Bronchial epithelial cell (primary cell): Measurements from ENCODE around the gene MDGA2. TPM values are rescaled to one million over a fixed set of nuclear protein-coding genes. Genes with fewer than 3 reads are reported as not detected.
A peak's percentile ranks its signal among the peaks of the same experiment; 100 is the strongest.

ENCODE experiments used
- DNase-seq: peaks from one replicate; pipeline ENCODE4 v3.0.0-alpha.2; 2010; ENCODE audit warnings: low read depth
- FAIRE-seq: peaks from 2 replicates; lab custom pipeline; 2011; peaks lifted over from hg19 to GRCh38; lab: Jason Lieb, UNC
- H3K27me3 ChIP-seq: 2 replicates; pipeline ENCODE4 v1.5.1; 2011; ENCODE audit warnings: low read length; ENCODE audit not compliant: control insufficient read depth, insufficient read depth
- H3K36me3 ChIP-seq: 2 replicates; pipeline ENCODE4 v1.5.1; 2011; ENCODE audit warnings: low read length; ENCODE audit not compliant: control insufficient read depth, insufficient read depth
- H3K4me3 ChIP-seq: 2 replicates; pipeline ENCODE4 v1.5.1; 2011; ENCODE audit warnings: mild to moderate bottlenecking, low read depth, low read length, control low read depth
- total RNA-seq: library from RNA; depleted of rRNA; stranded (reverse); fragments of >200 nt; gene quantifications from 2 replicates; pipeline ENCODE4 v1.2.1, GENCODE V29; 2014
- TF ChIP-seq, protein P1 (sequence below): IDR thresholded peaks from 2 replicates; pipeline ENCODE4 v1.5.1; 2011; ENCODE audit warnings: mild to moderate bottlenecking, moderate library complexity, low read length, control low read depth, inconsistent platforms; ENCODE audit not compliant: insufficient read depth, severe bottlenecking

Gene MDGA2
- total RNA-seq, 1 donor from 2014 or later = not detected

DNA sequence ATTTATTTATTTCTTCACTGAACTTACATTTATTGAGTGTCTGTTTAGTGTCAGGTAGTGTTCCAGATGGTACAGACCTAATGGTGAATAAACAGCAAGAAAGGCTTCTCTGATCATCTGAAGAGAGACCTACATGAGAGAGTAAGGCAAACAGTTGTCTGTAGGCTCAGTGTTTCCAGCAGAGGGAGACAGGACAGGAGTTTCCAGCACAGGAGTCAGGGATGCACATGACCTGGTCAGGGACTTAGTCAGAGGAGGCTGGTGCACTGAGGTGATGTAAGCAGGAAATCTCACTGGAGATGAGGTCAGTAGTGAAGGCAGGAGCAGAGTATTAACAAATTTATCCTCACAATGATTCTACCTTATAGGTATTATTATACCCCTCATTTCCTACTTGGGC is 233.2 kb downstream of the MDGA2 start:
- DNase-seq = peak; percentile 58
- TF ChIP-seq, protein P1, sequence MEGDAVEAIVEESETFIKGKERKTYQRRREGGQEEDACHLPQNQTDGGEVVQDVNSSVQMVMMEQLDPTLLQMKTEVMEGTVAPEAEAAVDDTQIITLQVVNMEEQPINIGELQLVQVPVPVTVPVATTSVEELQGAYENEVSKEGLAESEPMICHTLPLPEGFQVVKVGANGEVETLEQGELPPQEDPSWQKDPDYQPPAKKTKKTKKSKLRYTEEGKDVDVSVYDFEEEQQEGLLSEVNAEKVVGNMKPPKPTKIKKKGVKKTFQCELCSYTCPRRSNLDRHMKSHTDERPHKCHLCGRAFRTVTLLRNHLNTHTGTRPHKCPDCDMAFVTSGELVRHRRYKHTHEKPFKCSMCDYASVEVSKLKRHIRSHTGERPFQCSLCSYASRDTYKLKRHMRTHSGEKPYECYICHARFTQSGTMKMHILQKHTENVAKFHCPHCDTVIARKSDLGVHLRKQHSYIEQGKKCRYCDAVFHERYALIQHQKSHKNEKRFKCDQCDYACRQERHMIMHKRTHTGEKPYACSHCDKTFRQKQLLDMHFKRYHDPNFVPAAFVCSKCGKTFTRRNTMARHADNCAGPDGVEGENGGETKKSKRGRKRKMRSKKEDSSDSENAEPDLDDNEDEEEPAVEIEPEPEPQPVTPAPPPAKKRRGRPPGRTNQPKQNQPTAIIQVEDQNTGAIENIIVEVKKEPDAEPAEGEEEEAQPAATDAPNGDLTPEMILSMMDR = peak; percentile 10
- H3K36me3 ChIP-seq = no peaks in the 10 kb centered on the region
- no peaks in the 10 kb centered on the region for H3K27me3 ChIP-seq
- H3K4me3 ChIP-seq = no peak overlapping the region
- FAIRE-seq = no peak

DNA sequence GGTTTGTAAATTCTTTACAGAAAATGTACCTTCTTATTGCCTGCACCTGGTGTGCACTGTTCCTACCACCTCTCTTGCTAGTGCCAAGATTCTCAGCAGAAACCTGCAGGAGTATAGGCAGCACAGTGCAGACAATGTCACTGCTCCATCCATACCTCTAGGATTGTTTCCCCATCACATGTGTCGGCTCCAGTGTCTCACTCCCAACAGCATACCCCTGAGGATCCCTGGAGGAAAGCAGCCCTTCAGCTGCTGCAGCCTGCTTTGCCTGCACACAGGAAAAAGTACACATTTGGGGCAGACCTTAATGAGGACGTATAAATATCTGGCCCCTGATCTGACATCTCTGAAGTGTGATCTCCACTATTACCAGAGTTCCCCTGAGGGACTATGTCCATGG is 235.5 kb downstream of the MDGA2 start:
- TF ChIP-seq, protein P1 = no peak
- DNase-seq = no peak
- peak; percentile 36 for FAIRE-seq
- Histone ChIP-seq H3K4me3 (no peak overlapping the region), H3K36me3 (no peaks in the 10 kb centered on the region), H3K27me3 (no peaks in the 10 kb centered on the region)

DNA sequence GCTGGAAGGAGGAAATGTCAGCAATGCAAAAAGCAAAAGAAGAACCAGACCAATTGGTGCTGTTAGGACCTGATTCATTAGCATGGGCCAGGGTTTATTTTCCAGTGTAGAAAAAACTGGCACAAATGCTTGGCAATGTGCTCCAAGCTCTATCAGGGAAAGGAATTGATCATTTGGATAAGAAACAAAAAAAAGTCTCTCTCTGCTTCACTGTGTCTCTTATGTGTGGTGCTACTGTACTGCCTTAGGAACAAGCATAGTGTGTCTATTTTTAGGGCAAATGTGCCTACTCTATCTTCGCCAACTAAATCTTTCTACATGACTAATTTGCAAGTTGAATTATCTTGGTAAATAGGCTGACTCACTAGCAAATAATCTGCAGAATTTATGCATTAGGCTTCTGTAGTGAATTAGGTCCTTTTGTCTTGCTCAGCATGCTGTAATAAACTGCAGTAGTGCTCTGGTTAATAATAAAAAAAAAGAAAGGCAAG is 236.7 kb downstream of the MDGA2 start:
- Histone ChIP-seq H3K4me3 (no peak overlapping the region), H3K36me3 (no peaks in the 10 kb centered on the region), H3K27me3 (no peaks in the 10 kb centered on the region)
- FAIRE-seq = no peak
- DNase-seq = peak; percentile 48
- TF ChIP-seq, protein P1 = no peak

DNA sequence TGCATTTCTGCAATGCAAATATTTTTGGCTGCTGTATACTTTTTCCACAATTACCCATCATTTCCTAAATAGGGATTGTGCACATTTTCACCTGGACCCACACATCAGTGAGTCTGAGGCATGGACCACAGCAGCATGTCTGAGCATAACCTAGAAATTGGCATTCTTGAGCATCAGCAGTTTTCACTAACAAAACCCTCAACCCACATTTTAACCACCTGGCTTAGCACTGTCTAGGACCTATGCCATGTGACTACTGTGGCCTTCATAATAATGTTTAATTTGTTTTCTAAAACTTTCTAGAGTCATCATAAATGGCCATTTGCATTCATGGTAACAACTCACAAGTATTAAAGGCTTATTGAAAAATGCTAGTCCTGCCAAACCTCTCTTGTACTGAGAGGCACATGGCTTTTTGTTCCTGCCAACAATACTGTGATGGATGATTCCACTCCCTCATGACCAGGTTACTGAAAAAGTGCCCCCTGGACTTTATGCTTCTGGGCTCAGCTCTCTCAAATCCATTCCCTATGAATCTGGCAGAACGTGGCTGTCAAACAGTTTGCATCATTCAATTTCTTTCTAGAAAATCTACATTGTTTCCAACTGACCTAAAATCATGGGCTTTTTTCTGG is 240.0 kb downstream of the MDGA2 start:
- no peak for DNase-seq
- no peak for FAIRE-seq
- H3K36me3 ChIP-seq = no peaks in the 10 kb centered on the region
- no peaks in the 10 kb centered on the region for H3K27me3 ChIP-seq
- TF ChIP-seq, protein P1 = no peak
- no peak overlapping the region for H3K4me3 ChIP-seq

DNA sequence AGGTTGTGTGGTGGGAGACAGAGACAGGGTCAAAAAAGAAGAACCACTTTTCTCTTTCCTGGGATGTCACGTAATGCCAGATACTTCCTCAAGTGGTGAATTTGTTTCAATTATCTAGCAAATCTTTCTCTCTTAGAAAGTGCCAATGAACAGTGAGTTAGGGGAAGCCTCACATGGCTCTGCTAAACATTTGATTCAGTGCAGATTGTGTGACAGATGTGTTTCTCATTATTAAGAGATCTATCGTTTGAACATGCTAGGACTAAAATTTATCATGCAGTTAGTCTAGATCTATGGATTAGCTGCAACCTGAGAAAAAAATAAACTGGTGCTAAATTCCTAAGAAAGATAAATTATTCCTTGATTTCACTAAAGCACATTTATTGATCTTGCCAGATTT is 247.8 kb downstream of the MDGA2 start:
- Histone ChIP-seq H3K27me3 (no peaks in the 10 kb centered on the region), H3K36me3 (no peaks in the 10 kb centered on the region), H3K4me3 (no peak overlapping the region)
- FAIRE-seq = no peak
- DNase-seq = no peak
- TF ChIP-seq, protein P1 = no peak

DNA sequence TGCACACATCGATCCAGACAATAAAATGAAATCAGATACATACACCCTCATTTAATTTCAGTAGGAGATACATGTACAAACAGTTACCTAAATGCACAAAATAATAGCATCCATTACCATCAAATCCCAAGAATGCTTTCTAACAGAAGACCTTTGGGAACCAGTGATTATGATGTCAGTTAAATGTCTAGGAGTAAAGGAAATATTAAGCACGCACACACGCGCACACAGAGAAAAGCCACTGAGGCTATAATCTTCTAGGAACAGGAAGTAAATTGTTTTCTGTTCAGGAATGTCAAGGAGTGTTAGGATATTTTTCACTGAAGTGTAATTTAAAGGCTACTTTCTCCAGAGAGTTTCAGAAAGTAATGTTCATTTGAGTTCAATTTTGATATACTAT is 250.1 kb downstream of the MDGA2 start:
- Histone ChIP-seq H3K4me3 (no peak overlapping the region), H3K27me3 (no peaks in the 10 kb centered on the region), H3K36me3 (no peaks in the 10 kb centered on the region)
- no peak for FAIRE-seq
- no peak for DNase-seq
- TF ChIP-seq, protein P1 = no peak
